GM13976 (cell line): ENCODE results near the gene GNS.

ENCODE experiments used
- DNase-seq: peaks from one replicate; pipeline ENCODE4 v3.0.0; 2012; ENCODE audit warnings: low spot score
- CTCF ChIP-seq: IDR thresholded peaks from 2 replicates; pipeline ENCODE4 v1.5.1; 2012; ENCODE audit warnings: borderline replicate concordance, mild to moderate bottlenecking; ENCODE audit not compliant: insufficient read depth; ENCODE audit errors: extremely low read depth, missing control alignments, control extremely low read depth
- in situ Hi-C: fragments of 300-500 bp; cut with MboI; formaldehyde crosslinking; loops from one replicate; pipeline ENCODE4 v1.12.0; 2022; ENCODE audit warnings: low sequenced_read_pairs, mixed read lengths, inconsistent platforms; ENCODE audit not compliant: unreplicated experiment

The GNS gene

GRCh38 chr12:64792128-64792527 is 32.9 kb upstream of the GNS start:
- in situ Hi-C loops: loop anchor here (10.0 kb wide), 1 partner anchor 333 kb away; the partner anchor contains the start of gene WIF1
- DNase-seq: no peak
- TF ChIP-seq CTCF: no peak

GRCh38 chr12:64791036-64791435 is 31.8 kb upstream of the GNS start:
- TF ChIP-seq CTCF: no peak
- DNase-seq: no peak
- in situ Hi-C loops: loop anchor here (10.0 kb wide), 1 partner anchor 334 kb away; the partner anchor contains the start of gene WIF1

GRCh38 chr12:64790166-64790565 is 31.0 kb upstream of the GNS start:
- DNase-seq: no peak
- no peak for TF ChIP-seq CTCF
- in situ Hi-C loops: loop anchor here (10.0 kb wide), 1 partner anchor 335 kb away; the partner anchor contains the start of gene WIF1

- no peak for TF ChIP-seq CTCF
- in situ Hi-C loops: no loop called here
Observed at GRCh38 chr12:64785838-64786237, 26.6 kb upstream of the GNS start.

GRCh38 chr12:64782191-64782876 is 23.1 kb upstream of the GNS start:
- no peak for DNase-seq
- TF ChIP-seq CTCF: no peak
- in situ Hi-C loops: no loop called here

More at GRCh38 chr12:64785838-64786237, 26.6 kb upstream of the GNS start:
- DNase-seq: no peak

- no peak for TF ChIP-seq CTCF
- DNase-seq: peak; percentile 25
- in situ Hi-C loops: no loop called here
Observed at GRCh38 chr12:64781280-64782190, 22.3 kb upstream of the GNS start.
